ENCODE results near the gene MKX.

DNA sequence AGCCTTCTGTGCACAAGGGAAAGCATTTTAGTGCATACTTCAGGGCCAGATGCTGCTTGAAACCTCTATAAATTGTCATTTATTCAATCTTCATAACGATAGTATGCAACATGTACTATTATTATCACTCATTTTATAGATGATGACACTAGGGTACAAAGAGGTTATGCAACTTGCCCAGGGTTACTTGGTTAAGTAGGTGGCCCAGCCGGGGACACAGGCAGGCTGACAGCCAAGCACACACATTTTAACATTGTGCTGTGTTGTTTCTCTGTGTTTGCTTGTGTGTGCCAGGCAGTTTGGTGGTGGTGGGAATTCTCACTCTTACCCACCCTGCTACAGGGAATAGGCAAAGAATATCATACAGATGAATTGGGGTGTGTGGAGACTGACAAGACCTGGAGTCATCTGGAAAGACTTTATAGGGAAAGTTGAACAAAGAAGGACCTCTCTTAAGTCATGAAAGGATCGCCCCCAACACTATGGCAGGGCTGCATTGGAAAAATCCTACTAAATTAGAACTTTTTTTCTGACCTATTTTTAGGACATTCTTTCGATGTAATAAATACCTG lies 98.9 kb downstream of the MKX start:
- no peak for TF ChIP-seq CTCF (IDR thresholded peaks at IDR 0.05)
- no peak for TF ChIP-seq POLR2A (IDR thresholded peaks at IDR 0.05)
